Left hindlimb (tissue), 1 donor: ENCODE measurements around the gene ANXA1.

Experiments used
- DNase-seq: peaks from one replicate; pipeline ENCODE4 v3.0.0-alpha.2; 2018

Gene ANXA1

DNA sequence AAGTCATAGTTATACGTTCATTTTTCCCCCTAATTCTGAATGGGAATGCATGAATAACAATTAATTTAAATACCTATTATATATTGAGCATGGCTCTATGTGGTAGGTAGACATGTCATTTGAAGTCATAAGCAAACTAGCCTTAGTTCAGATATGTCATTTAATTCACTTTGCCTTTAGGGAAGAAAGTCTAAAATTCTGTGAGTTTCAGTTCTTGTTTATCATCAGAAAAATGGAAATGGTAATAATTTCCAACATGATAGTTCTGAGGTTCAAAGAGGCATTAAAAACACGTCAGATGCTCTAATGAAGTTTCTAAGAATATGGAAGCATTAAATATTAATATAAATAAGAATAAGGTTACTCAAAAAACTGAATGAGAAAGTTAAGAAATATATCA is 13.1 kb upstream of the ANXA1 start:
- no peak for DNase-seq

DNA sequence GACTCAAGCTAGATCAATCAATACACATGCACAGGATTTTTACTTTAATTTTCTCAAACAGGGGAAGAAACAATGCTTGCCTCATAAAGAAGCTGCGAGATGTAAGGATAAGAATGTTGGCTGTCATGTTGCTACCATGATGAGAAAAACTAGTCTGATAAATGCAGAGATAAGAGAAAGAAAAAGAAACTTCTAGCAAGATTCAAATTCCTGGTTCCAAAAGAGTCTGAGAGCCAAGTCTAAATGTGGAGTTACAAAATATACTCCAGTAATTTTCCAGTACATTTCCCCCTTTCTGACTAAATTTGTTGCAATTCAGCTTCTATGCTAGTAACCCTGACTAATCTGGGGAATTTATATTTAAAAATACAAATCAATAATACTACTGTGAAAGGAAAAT is 10.4 kb upstream of the ANXA1 start:
- no peak for DNase-seq

DNA sequence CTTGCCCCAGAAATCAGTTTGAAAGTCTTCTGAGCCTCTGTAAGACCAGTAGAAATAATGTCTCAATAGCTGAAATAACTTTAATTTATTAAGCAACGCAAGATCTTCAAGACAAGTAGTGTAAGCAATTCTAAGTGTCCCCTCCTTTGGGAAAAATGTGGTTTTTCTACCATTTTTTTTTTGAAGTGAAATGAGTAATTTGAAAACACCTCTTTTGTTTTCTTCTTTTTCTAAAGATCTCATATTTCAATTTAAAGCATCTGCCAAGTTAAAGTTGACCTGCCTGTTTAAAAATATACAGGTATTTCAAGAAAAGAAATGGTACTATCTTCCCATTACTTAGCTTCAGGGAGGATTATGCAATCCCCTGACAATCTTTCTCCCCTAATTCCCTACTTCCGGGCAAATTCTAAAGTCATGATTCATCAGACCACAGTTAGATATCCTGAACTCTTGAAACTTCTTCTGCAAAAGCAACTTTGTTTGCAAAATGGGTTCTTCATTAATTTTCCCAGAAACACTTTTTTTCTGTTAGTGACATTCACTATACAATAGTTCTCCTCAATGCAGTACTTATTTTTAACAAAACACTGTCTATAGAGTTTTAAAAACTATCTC is 7.8 kb upstream of the ANXA1 start:
- no peak for DNase-seq

DNA sequence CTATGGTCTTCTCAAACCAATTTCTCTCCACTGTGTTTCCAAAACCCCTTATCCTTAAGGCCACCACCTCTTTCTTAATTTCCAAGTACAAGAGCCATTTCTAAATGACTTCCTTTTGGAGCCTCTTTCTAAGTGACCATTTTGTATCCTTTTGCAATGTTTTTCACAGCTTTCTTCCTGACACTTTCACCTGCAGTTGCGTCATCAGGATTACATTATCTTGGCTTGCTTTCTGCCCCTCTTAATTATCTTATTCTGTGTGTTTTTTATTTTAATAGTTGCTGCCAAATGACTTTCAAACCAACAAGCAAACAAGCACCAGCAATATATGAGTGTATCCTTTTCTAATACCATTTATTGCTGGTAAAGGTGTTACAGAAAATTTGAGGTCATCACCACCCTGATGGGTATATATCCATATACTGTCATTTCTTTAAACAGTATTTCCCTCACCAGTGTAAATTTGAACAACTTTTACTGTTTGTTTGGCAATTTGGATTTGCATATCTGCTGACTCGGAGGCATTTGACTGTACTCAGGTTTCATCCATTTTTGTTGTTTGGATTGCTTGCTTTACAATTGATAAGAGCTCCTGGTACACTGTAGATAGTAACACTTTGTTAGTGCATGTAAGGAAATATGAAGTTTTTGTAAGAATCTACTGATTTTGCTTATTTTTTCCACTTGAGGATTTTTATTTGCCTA is 5.4 kb upstream of the ANXA1 start:
- no peak for DNase-seq

DNA sequence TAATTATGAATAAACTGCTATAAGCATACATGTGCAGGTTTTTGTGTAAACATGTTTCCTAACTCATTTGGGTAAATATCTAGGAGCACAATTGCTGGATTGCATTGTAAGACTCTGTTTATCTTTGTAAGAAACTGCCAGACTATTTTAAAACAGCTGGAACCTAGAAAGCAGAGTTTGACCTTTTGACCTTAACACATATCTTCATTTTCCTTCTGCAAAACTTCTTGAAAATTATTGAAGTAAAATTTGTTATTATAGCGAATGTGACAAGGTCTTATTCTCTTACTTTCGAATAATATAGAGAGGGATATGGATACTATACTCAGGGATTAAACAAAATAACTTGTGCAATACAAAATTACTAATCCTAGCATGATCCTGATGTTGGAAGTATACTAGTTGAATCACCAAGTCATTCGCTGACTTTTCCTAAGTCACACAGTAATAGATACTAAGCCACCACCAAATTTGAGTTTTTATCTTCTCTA is 3.2 kb upstream of the ANXA1 start:
- no peak for DNase-seq

DNA sequence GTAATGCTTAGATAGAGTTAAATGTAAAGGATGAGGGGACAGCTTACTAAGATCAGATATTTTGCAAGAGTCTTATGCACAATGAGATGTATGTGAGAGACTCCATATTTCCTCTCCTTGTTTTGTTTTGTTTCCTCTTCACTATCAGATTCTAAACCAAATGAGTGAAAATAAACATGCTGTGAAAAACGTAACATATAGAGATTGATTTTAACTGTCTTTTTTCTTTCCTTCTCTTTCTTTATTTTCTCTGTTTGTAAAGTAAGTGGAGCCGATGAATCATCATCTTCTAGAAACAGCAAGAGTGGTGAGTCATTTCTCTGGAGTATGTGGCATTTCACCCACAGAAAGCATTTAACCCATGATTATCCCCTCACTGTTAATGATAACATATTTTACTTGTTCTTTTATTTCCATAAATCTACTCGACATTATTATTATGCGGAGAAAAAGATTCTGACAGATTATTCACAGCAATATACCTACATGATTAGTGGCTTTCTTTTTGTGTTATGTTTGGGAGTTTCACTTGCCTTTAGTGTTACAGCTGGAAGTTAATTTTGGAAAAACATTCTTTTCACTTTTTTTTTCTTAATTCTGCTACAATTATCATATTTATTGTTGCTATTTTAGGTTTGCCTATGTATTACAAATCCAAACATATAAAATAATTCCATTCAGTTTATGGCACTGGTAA is 2.1 kb upstream of the ANXA1 start:
- no peak for DNase-seq

DNA sequence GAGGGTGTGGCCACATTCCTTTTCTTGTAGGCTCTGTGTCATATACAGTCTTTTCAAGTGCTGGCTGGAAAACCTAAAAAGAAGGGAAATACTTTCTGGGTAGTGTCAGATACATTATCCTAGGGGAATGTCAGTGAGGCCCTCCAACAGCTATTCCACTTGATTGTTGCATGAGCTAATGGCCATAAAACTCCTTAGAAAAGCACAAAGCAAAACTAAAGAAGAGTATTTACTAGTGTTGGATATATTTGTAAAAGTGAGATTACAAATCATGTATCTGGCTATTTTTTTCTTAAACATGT is 829 bp downstream of the ANXA1 start:
- DNase-seq = no peak

DNA sequence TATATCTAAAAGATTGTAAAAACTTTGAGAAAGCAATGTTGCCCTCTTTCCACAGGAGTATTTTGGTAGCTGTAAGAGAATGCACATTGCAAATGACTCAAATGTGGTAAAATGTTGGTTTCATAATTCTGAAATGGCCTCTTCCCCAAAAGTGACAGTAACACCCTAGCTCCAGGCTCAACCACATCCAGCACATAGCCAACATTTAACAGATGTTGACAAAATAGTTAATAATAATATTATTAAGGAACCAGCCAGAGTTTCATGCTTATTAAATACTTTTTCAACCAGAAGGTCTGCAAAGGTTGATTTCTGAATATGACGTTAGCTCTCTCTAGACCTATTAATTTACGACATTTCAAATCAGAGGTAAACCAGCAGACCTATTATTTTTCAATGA is 1.3 kb downstream of the ANXA1 start:
- no peak for DNase-seq

DNA sequence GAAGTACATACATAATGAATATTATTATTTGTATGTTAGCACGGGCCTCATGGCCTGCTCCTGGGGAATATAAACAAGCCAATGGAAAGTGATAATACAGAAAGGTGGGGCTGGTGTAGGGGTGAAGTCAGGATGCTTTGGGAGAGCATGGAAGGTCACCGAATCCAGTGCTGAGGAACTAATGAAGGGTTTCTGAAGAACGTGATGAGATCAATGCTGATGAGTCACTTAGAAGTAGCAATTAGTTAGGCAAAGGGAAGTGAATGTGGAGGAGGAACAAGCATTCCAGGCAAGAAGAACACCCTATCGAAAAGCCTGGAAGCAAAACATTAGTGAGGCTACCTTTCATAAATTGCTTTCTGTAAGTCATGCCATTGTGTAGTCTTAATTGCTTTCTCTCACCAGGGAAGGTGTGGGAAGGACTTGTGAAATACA is 2.1 kb downstream of the ANXA1 start:
- DNase-seq = no peak

DNA sequence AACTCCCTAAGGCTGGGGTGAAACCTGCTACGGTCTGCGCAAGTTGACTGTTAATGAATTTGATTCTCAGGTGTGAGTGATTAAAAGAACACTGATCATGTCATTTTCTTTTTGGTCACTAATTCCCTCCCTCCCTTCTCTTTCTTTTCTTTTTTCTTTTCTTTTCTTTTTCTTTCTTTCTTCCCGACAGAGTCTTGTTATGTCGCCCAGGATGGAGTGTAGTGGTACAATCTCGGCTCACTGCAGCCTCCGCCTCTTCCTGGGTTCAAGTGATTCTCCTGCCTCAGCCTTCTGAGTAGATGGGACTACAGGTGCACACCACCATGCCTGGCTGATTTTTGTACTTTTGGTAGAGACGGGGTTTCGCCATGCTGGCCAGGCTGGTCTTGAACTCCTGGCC is 2.6 kb downstream of the ANXA1 start:
- DNase-seq = no peak

DNA sequence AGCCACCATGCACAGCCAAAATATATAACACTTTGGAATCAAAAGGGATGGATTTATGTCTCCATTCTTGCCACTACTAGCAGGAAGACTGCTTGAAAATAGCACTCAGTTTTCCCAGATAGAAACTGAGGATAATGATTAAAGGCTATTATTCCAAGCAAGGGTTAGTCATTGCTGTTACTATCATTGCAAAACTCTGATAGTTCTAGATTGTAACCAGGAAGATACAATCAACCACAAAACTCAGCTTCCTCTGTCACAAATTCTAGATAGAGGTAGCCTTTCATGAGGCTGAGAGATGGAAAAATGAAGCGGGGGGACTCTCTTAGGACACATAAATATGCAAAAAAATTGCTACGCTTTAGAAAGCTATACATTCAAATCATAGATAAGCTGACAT is 3.1 kb downstream of the ANXA1 start:
- DNase-seq = no peak

DNA sequence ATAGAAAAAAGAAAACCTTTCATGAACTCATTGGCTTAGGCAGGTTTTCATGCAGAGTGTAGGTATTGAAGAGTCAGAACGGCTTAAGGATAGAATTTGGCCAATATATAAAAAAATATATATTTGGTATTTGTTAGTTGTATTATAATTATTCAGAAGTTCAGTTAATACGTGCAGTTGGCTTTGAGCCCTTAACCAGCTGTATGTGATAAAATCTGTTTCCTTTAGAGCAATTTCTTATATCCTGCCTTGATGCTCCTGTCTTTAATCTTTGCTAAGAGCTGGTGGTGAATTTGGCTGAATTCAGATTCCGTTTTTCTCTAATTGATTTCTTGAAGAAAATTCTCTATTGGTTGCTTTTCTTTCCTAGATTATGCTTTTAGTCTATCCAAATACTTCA is 3.7 kb downstream of the ANXA1 start:
- no peak for DNase-seq

DNA sequence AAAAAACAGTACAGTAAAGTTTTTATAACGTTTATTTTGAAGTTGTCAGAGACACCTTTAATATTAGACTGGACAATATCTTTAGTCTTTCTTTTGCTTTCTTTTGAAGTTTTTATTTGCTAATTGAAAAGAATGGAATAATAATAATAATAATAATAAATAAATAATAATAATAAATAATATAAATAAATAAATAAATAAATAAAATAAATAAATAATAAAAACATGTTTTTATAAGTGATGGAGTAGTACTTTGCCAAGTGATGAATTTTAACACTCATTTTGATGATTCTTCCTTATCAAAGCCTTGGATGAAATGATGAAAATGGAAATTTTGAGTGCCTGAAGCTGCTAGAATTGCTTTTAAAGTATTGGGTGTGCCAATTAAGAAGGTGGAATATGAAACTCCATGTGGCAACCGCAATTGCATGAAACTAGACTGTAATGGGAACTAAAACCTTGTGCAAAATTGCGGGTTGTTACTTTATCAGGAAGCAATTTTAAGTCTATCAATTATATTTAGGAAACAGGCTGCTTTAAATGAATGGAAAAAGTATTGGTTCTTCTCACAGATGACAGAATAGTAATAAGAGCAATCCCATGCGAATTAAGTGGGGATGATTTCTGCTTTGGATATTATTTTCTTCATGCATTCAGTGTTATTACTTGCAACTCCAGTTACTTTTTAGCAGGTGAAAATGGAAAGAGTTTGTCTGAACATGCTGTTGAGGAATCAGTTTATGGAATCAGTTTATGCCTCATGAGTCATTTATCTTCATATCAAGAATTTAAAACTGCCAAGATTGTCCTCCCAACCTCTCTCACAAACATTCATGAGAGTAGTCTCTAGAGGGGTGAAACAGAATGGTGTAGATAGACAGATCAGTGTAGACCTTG is 4.6 kb downstream of the ANXA1 start:
- no peak for DNase-seq

DNA sequence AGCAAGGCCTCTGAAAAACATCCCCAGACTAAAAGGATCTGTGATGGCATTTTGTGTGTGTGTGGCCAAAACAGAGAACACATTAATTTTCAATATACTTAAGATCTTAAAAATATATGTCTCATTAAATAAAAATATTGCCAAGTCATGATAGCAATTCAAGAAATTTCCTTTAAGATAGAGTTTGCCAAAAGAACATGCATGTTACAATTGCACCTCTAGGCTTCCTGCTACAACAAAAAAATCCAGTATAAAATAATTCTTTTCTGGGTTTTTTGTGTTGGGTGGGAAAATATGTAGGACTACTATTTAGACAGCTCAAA is 5.2 kb downstream of the ANXA1 start:
- DNase-seq = no peak

DNA sequence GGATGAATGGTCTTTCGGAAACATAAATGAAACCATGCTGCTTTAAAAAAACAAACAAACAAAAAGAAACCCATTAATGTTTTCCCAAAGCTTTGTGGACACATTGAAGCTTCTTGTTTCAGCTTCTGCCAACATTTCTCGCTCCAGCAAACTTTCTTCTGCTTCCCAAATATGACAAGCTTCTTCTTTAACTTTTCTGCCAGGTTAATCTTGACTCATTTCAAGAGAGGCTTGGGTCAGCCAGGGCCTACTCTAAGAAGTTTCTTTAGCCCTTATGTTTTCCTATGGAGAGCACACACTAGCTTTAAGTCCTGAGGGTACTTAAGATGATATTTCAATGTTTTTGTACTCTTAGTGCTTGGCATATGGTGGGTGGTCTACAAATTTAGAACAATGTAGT is 6.1 kb downstream of the ANXA1 start:
- no peak for DNase-seq

DNA sequence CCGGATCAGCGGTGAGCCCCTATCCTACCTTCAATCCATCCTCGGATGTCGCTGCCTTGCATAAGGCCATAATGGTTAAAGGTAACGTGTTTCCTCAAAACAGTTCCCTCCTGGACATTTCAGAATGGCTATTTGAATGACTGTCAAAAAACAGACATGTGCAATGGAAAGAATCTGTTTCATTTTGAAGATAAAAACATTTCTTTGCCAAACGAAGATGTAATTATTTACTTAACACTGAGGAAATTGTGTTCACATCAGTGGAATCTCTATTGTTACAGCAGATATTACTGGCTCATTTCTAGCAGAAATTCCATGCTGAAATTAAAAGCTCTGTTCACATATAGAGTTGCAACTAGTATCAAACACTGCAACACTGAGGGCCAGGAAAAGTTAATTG is 7.1 kb downstream of the ANXA1 start:
- no peak for DNase-seq

DNA sequence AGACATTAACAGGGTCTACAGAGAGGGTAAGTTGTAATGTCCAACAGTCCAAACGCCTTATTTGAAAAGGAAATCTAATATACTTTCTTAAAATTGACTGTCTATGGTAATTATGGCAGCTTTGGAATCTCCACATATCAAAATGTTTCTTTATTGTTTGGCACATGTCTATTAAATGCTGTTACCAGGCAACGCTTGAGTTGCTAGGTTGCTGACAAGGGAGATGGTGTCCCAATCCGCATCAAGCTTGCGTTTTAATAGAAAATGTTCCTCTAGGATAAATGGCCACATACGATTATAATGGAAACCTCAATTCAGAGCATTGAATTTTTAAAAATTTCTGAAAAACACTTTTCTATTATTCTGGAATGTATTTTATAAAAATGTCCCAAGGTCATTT is 9.2 kb downstream of the ANXA1 start:
- no peak for DNase-seq

DNA sequence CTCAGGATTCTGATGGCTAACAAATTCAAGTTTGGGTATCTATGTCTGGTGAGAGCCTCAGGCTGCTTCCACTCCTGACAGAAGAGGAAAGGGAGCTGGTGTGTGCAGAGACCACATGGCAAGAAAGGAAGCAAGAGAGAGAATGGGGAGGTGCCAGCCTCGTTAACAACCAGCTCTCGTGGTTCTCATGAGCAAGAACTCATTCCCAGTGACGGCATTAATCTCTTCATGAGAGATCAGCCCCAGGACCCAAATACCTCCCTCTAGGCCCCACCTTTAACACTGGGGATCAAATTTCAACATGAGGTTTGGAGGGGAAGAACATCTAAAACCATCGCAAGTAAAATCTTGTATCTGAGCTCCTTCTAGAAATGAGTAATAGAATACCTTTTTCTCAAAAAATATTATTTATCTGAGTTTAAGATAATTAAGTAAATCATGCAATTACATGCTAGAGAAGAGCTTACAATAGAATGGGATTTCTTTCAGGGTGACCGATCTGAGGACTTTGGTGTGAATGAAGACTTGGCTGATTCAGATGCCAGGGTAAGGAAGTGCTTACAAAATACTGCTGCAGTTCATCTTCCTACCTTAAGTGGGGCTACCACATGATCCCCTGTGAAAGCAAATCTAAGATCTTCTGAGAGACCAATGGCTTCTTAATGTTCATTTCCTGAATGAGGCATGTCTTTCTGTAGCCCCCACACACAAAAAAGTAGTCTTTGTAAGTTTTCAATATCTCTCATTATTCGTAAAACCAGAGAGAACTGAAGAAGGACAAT is 11.5 kb downstream of the ANXA1 start:
- DNase-seq = no peak

DNA sequence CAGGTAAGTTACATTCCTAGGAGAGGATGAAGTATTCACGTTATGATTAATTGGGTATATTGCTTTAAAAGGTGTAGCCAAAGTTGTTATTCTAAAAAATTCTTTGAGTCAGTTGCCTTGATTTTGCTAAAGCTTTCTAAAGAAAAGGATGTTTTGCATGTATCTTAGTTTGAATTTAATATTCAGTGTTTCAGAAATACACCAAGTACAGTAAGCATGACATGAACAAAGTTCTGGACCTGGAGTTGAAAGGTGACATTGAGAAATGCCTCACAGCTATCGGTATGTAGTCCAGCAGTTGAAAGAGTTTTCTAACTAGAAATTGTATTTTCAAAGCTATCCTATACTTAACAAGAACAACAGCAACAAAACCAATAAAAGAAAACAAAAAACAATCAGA is 14.2 kb downstream of the ANXA1 start:
- DNase-seq = no peak

DNA sequence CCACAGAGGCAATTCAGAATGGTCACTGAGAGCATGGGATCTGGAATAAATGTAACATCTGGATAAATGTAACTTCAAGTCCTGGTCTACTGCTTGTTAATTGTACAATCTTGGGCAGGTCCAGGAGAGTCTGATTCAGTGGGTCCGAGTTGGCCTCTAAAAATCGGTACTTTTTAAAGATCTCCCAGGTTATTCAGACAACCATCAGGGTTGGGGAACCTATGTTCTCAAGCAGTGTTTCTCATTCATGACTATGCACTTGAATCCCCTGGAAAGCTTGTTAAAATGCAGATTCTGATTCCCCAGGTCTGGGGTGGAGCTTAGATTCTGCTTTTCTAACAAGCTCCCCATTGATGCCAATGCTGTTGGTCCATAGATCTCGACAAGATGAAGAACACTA is 14.8 kb downstream of the ANXA1 start:
- no peak for DNase-seq

DNA sequence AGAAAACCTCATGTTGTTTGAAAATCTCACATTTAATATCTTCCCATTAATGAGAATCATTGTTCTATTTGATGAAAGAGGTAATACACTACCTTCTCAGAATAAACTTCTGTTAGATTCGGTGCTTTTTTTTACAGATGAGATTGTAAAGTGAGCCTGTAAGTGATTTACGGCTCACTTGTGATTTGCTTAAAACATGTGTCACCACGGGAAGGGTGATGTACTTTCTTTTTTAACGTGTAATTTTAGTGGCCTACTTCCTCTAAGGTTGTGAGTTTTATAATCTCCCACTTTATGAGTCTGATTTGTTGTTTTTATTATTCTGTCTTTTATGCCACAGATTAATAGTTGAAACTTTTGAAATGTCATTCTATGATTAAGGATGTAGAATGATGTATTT is 15.9 kb downstream of the ANXA1 start:
- no peak for DNase-seq

DNA sequence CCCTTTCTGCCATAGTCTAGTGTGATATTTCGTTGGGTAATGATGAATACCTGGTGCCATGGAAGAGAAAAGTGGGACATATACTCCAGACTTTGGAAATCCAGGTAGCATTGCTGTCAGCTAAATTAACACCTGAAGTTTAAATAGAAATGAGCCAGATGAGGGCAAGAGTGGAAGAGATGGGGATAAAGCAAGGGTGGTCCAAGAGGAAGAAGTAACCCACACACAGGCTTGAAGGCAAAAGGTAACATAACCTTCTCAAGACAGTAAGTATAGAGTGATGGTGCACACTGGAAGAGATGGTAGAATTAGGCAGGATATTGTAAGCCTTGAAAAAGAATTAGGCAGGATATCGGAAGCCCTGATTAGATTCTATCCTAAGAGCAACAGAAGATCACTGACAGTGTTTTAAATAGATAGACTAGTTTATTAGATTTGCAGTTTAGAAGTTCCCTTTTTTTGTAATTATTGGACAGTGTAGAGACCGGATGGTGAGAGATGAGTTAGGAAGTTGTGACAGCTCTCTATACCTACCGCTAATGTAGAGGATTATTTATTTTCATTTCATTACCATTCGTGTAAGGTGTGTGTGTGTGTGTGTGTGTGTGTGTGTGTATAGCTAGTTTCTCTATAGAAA is 16.8 kb downstream of the ANXA1 start:
- no peak for DNase-seq
